GM23338 (cell line): ENCODE data around the gene ITGA3. TPM values are rescaled to one million over a fixed set of nuclear protein-coding genes. Genes with fewer than 3 reads are reported as not detected.

Source experiments
- ATAC-seq: fragments of 200-7000 bp; cut with Tn5 transposase; 3 replicates; pipeline ENCODE4 v1.9.1; 2020
- DNase-seq: peaks from one replicate; pipeline ENCODE4 v3.0.0-alpha.2; 2015; ENCODE audit warnings: low spot score
- H2AFZ ChIP-seq: fragments of 200-600 bp; sonication (generic); 2 replicates; pipeline ENCODE4 v1.8.0; 2016; ENCODE audit warnings: antibody characterized with exemption, mild to moderate bottlenecking, moderate library complexity
- H3F3A ChIP-seq: fragments of 200-600 bp; sonication (generic); replicated peaks from 2 replicates; pipeline ENCODE4 v1.8.0; 2017; ENCODE audit warnings: antibody characterized with exemption, mixed run types, low read depth
- H3K27ac ChIP-seq: fragments of 200-600 bp; sonication (generic); 2 replicates; pipeline ENCODE4 v1.6.1; 2016; ENCODE audit warnings: low read depth
- H3K27me3 ChIP-seq: fragments of 200-600 bp; sonication (generic); 2 replicates; pipeline ENCODE4 v1.8.0; 2016; ENCODE audit warnings: mild to moderate bottlenecking, mixed run types, moderate library complexity; ENCODE audit not compliant: insufficient read depth
- H3K36me3 ChIP-seq: fragments of 200-600 bp; sonication (generic); 2 replicates; pipeline ENCODE4 v1.8.0; 2016; ENCODE audit warnings: mild to moderate bottlenecking; ENCODE audit not compliant: insufficient read depth
- H3K4me1 ChIP-seq: fragments of 200-600 bp; sonication (generic); 2 replicates; pipeline ENCODE4 v1.8.0; 2016; ENCODE audit warnings: mild to moderate bottlenecking, moderate library complexity; ENCODE audit not compliant: insufficient read depth
- H3K4me2 ChIP-seq: fragments of 200-600 bp; sonication (generic); 2 replicates; pipeline ENCODE4 v1.7.1; 2017; ENCODE audit warnings: mixed run types
- H3K4me3 ChIP-seq: fragments of 200-600 bp; sonication (generic); 2 replicates; pipeline ENCODE4 v1.6.1; 2016; ENCODE audit warnings: mixed run types
- H3K79me2 ChIP-seq: fragments of 200-600 bp; sonication (generic); replicated peaks from 2 replicates; pipeline ENCODE4 v1.8.0; 2017; ENCODE audit warnings: mild to moderate bottlenecking; ENCODE audit not compliant: insufficient read depth
- H3K9me2 ChIP-seq: fragments of 200-600 bp; sonication (generic); 2 replicates; pipeline ENCODE4 v1.8.0; 2017; ENCODE audit not compliant: insufficient read depth
- H4K20me1 ChIP-seq: fragments of 200-600 bp; sonication (generic); replicated peaks from 2 replicates; pipeline ENCODE4 v1.8.0; 2017; ENCODE audit warnings: mild to moderate bottlenecking; ENCODE audit not compliant: insufficient read depth
- H3K27ac Mint-ChIP-seq: 2 replicates; pipeline ENCODE4 v1.8.0; 2020; ENCODE audit warnings: inconsistent platforms, mild to moderate bottlenecking, moderate library complexity, mixed read lengths
- H3K27me3 Mint-ChIP-seq: 3 replicates; pipeline ENCODE4 v1.8.0; 2022; ENCODE audit warnings: low read depth, mild to moderate bottlenecking, moderate library complexity, mixed read lengths, inconsistent platforms; ENCODE audit not compliant: insufficient read depth, poor library complexity
- H3K36me3 Mint-ChIP-seq: 3 replicates; pipeline ENCODE4 v1.8.0; 2021; ENCODE audit warnings: low read depth, mild to moderate bottlenecking, inconsistent platforms, moderate library complexity, mixed read lengths
- H3K4me1 Mint-ChIP-seq: 3 replicates; pipeline ENCODE4 v1.8.0; 2020; ENCODE audit warnings: mild to moderate bottlenecking, inconsistent platforms, mixed read lengths
- H3K4me3 Mint-ChIP-seq: 3 replicates; pipeline ENCODE4 v1.8.0; 2021; ENCODE audit warnings: moderate library complexity, mild to moderate bottlenecking, inconsistent platforms, mixed read lengths
- H3K9me3 Mint-ChIP-seq: 3 replicates; pipeline ENCODE4 v1.8.0; 2020; ENCODE audit warnings: moderate library complexity, mild to moderate bottlenecking, inconsistent platforms, mixed read lengths
- CREB1 ChIP-seq: fragments of 250-450 bp; sonication (Bioruptor Pico); IDR thresholded peaks from 2 replicates; pipeline ENCODE4 v1.5.0; 2020; ENCODE audit warnings: low read depth, mild to moderate bottlenecking, moderate library complexity
- CTCF ChIP-seq, 2 experiments: fragments of 200-600 bp in 1 of 2; sonication (generic) in 1 of 2; conservative IDR thresholded peaks; 2 replicates each; pipeline versions ENCODE4 v1.5.1 to v1.6.1; 2016 to 2017; ENCODE audit warnings: antibody characterized with exemption in 2 of 2, low read depth in 2 of 2, mild to moderate bottlenecking in 2 of 2, moderate library complexity in 1 of 2
- EZH2phosphoT487 ChIP-seq: fragments of 200-600 bp; sonication (generic); IDR thresholded peaks from one replicate; pipeline ENCODE4 v1.8.1; 2018; ENCODE audit warnings: antibody characterized with exemption; ENCODE audit not compliant: unreplicated experiment
- JUNB ChIP-seq: IDR thresholded peaks from one replicate; pipeline ENCODE4 v1.6.1; 2016; ENCODE audit warnings: antibody characterized with exemption; ENCODE audit not compliant: unreplicated experiment
- NANOG ChIP-seq: IDR thresholded peaks from 2 replicates; pipeline ENCODE4 v1.6.1; 2016; ENCODE audit warnings: antibody characterized with exemption, borderline replicate concordance
- POLR2AphosphoS5 ChIP-seq: IDR thresholded peaks from 2 replicates; pipeline ENCODE4 v1.6.1; 2016; ENCODE audit warnings: antibody characterized with exemption, low read depth
- STAT1 ChIP-seq: IDR thresholded peaks from one replicate; pipeline ENCODE4 v1.6.1; 2016; ENCODE audit warnings: antibody characterized with exemption; ENCODE audit not compliant: unreplicated experiment
- ZNF331 ChIP-seq: fragments of 250-450 bp; sonication (Bioruptor Pico); IDR thresholded peaks from 2 replicates; pipeline ENCODE4 v1.5.0; 2020; ENCODE audit warnings: low read depth, mild to moderate bottlenecking, moderate library complexity
- ZNF462 ChIP-seq: fragments of 250-450 bp; sonication (Bioruptor Pico); IDR thresholded peaks from 2 replicates; pipeline ENCODE4 v1.5.0; 2020; ENCODE audit warnings: mild to moderate bottlenecking, moderate library complexity
- polyA plus RNA-seq: library from polyadenylated mRNA; unstranded; fragments of >200 nt; fragmentation: Nextera tagmentation; extraction: Ambion mirVana; gene quantifications from 2 replicates; pipeline ENCODE4 v1.2.1, GENCODE V29; 2016
- total RNA-seq: library from RNA; depleted of rRNA; stranded (reverse); fragments of >200 nt; shearing (Covaris generic); gene quantifications from 2 replicates; pipeline ENCODE4 v1.2.3, GENCODE V29; 2014
- TF ChIP-seq, protein P1 (sequence below): IDR thresholded peaks from 2 replicates; pipeline ENCODE4 v1.6.1; 2016; ENCODE audit warnings: antibody characterized with exemption
- TF ChIP-seq, protein P2 (sequence below): IDR thresholded peaks from one replicate; pipeline ENCODE4 v1.6.1; 2018; ENCODE audit warnings: antibody characterized with exemption; ENCODE audit not compliant: unreplicated experiment

The ITGA3 gene
- total and polyA plus RNA-seq, 2 experiments from 2014 or later = 9.6 to 28.3 TPM

DNA sequence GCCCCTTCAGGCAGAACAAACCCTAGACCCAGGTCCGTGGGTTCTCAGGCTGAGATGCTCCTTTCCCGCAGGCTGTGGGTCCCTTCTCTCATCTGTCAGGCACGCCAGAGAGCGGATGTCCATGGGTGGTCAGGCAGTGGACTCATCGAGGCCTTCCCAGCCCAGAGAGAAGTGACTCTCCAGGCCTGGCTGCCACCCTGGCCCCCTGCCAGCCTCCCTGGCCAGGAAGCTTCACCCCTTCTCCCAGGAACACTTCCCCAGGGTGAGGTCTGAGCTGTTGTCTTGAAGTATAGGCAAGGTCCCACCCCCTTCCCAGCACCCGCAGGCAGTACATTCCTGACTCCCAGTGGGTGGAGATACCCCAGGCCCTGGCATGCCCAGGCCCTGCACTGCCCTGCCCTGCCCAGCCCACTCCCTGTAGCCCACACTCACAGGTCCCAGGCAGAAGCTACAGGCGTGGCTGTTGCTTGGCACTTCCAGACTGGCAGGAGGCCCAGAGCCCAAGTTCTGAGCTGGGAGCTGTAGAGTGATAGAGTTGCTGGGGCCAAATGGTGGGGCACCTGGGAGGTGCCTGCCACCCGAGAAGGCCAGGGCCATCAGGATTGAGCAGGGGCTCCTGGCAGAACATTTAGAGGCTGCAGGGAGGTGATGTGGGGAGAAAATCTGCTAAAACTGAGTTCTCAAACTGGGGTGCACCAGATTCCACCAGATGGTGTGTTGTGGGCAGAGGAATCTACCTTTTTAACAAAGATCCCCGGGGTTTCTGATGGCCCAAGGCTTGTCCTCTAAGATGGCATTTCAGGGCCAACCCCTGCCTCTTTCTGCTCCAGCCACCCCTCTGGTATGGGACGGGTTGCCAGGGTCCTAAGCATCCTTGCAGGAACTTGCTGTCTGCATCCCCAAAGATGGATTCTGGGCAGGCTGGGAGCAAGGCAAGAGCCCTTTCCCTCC lies 6.7 kb downstream of the ITGA3 start:
- H3K4me1 ChIP-seq = peaks cover 1% of the 10 kb centered on the region; the same call in 1 of the 2 replicates
- Mint-ChIP-seq H3K27me3 (peaks cover 28% of the 10 kb centered on the region), H3K27ac (no peak overlapping the region)

More for the DNA sequence above, 6.7 kb downstream of the ITGA3 start:
- no peak overlapping the region for H3K4me2 ChIP-seq
- H3K36me3 Mint-ChIP-seq = peaks cover 4% of the 10 kb centered on the region; the same call in 1 of the 3 replicates
- DNase-seq (no peak), ATAC-seq (peak; percentile 21; the same call in 2 of the 3 replicates)
- H3K4me3 ChIP-seq = no peak overlapping the region
- H3K27ac ChIP-seq = no peak overlapping the region
- peaks cover 23% of the 10 kb centered on the region for H3K4me1 Mint-ChIP-seq
- no peaks in the 10 kb centered on the region for H3K9me3 Mint-ChIP-seq
- no peaks in the 10 kb centered on the region for H3K79me2 ChIP-seq
- H3K4me3 Mint-ChIP-seq = no peak overlapping the region
- H3F3A ChIP-seq = no peaks in the 10 kb centered on the region
- H3K36me3 ChIP-seq = no peaks in the 10 kb centered on the region
- TF ChIP-seq CREB1 (CRISPR knock-in tag) (no peak), JUNB (no peak), CTCF (conservative IDR thresholded peaks at IDR 0.05; ENCODE audit: low read depth in 2 of 2) (no peak), ZNF331 (no peak), NANOG (no peak), STAT1 (no peak), EZH2phosphoT487 (no peak), ZNF462 (CRISPR knock-in tag) (no peak), POLR2AphosphoS5 (no peak)
- TF ChIP-seq, protein P1, sequence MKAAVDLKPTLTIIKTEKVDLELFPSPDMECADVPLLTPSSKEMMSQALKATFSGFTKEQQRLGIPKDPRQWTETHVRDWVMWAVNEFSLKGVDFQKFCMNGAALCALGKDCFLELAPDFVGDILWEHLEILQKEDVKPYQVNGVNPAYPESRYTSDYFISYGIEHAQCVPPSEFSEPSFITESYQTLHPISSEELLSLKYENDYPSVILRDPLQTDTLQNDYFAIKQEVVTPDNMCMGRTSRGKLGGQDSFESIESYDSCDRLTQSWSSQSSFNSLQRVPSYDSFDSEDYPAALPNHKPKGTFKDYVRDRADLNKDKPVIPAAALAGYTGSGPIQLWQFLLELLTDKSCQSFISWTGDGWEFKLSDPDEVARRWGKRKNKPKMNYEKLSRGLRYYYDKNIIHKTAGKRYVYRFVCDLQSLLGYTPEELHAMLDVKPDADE = no peak
- TF ChIP-seq, protein P2, sequence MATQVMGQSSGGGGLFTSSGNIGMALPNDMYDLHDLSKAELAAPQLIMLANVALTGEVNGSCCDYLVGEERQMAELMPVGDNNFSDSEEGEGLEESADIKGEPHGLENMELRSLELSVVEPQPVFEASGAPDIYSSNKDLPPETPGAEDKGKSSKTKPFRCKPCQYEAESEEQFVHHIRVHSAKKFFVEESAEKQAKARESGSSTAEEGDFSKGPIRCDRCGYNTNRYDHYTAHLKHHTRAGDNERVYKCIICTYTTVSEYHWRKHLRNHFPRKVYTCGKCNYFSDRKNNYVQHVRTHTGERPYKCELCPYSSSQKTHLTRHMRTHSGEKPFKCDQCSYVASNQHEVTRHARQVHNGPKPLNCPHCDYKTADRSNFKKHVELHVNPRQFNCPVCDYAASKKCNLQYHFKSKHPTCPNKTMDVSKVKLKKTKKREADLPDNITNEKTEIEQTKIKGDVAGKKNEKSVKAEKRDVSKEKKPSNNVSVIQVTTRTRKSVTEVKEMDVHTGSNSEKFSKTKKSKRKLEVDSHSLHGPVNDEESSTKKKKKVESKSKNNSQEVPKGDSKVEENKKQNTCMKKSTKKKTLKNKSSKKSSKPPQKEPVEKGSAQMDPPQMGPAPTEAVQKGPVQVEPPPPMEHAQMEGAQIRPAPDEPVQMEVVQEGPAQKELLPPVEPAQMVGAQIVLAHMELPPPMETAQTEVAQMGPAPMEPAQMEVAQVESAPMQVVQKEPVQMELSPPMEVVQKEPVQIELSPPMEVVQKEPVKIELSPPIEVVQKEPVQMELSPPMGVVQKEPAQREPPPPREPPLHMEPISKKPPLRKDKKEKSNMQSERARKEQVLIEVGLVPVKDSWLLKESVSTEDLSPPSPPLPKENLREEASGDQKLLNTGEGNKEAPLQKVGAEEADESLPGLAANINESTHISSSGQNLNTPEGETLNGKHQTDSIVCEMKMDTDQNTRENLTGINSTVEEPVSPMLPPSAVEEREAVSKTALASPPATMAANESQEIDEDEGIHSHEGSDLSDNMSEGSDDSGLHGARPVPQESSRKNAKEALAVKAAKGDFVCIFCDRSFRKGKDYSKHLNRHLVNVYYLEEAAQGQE = no peak
- H2AFZ ChIP-seq = no peak overlapping the region
- H3K9me2 ChIP-seq = no peaks in the 10 kb centered on the region
- H4K20me1 ChIP-seq = no peaks in the 10 kb centered on the region
- peaks cover 10% of the 10 kb centered on the region; the same call in 1 of the 2 replicates for H3K27me3 ChIP-seq
